GM19438 (cell line): ENCODE measurements around the gene SCN3B.

Experiments used
- ATAC-seq: cut with Tn5 transposase; IDR thresholded peaks from one replicate; pipeline ENCODE4 v1.9.1; 2021; ENCODE audit warnings: low read depth; ENCODE audit not compliant: unreplicated experiment

The SCN3B gene

GRCh38 chr11:123654566-123655081, at the start of gene SCN3B:
SCN3B (minus strand) TSS chr11:123654624; CDS start chr11:123653801, 823 bp downstream.
- peak; percentile 85 for ATAC-seq

GRCh38 chr11:123702696-123703095, 48.3 kb upstream of the SCN3B start:
- no peak for ATAC-seq

GRCh38 chr11:123702139-123702538, 47.7 kb upstream of the SCN3B start:
- ATAC-seq, result peak; percentile 80

- no peak for ATAC-seq
Observed at GRCh38 chr11:123700772-123701171, 46.3 kb upstream of the SCN3B start.

GRCh38 chr11:123698546-123699127, 44.2 kb upstream of the SCN3B start:
- peak; percentile 48 for ATAC-seq

- no peak for ATAC-seq
Observed at GRCh38 chr11:123696183-123696582, 41.8 kb upstream of the SCN3B start.

- ATAC-seq, result no peak
Observed at GRCh38 chr11:123695231-123695630, 40.8 kb upstream of the SCN3B start.

GRCh38 chr11:123694551-123694950, 40.1 kb upstream of the SCN3B start:
- peak; percentile 51 for ATAC-seq

GRCh38 chr11:123692961-123693360, 38.5 kb upstream of the SCN3B start:
- ATAC-seq, result no peak

- no peak for ATAC-seq
Observed at GRCh38 chr11:123690485-123690884, 36.1 kb upstream of the SCN3B start.

GRCh38 chr11:123684601-123685000, 30.2 kb upstream of the SCN3B start:
- no peak for ATAC-seq

GRCh38 chr11:123683428-123684170, 29.2 kb upstream of the SCN3B start:
- no peak for ATAC-seq

- ATAC-seq, result no peak
Observed at GRCh38 chr11:123682696-123683410, 28.4 kb upstream of the SCN3B start.

- no peak for ATAC-seq
Observed at GRCh38 chr11:123681030-123681429, 26.6 kb upstream of the SCN3B start.

GRCh38 chr11:123678246-123678645, 23.8 kb upstream of the SCN3B start:
- ATAC-seq, result no peak

GRCh38 chr11:123677510-123677909, 23.1 kb upstream of the SCN3B start:
- ATAC-seq, result no peak

- no peak for ATAC-seq
Observed at GRCh38 chr11:123674297-123674696, 19.9 kb upstream of the SCN3B start.

GRCh38 chr11:123672568-123672967, 18.1 kb upstream of the SCN3B start:
- ATAC-seq, result no peak

GRCh38 chr11:123671534-123671933, 17.1 kb upstream of the SCN3B start:
- no peak for ATAC-seq

- ATAC-seq, result no peak
Observed at GRCh38 chr11:123670081-123670480, 15.7 kb upstream of the SCN3B start.

GRCh38 chr11:123665306-123665705, 10.9 kb upstream of the SCN3B start:
- no peak for ATAC-seq
